ENCODE results near the gene BRMS1L.
"Not testable (repeated sequence)": the region's sequence is repeated elsewhere in the genome, so short reads cannot be mapped to it uniquely, and the experiment has no call there.

Gene BRMS1L

DNA sequence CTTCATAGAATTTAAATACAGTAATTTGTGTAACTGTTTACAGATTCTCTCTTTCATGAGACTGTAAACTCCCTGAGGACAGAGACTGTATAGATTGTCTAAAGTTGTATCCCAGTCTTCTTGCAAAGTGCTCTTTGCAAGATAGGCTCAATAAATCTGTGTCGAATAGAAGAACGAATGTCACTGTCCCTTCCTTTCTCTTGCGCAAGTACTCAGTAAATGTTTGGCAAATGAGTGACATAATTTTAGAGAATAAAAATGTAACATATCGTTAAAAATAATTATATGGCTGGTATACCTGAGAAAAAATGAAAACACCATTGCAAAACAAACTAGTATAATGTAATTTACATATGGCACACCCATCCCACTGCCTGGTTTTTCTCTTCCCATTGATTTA, 15.2 kb upstream of the BRMS1L start:
- no peaks in the 10 kb centered on the region for H3K4me1 ChIP-seq (ENCODE audit: insufficient read depth, insufficient read length)
- TF ChIP-seq ZNF274 (IDR thresholded peaks at IDR 0.05; ENCODE audit: low read depth, low read length) (no peak), YY1 (IDR thresholded peaks at IDR 0.05; ENCODE audit: insufficient read depth, insufficient read length) (no peak), SUZ12 (IDR thresholded peaks at IDR 0.05; ENCODE audit: extremely low read depth, insufficient read depth, insufficient read length) (no peak)
- H3K27me3 ChIP-seq (ENCODE audit: insufficient read depth, insufficient read length), result no peaks in the 10 kb centered on the region
- no peak overlapping the region for H3K4me3 ChIP-seq (ENCODE audit: insufficient read length, low read depth)
- H3K9ac ChIP-seq (ENCODE audit: insufficient read length, low read depth), result no peak overlapping the region
- no peaks in the 10 kb centered on the region for H3K36me3 ChIP-seq (ENCODE audit: insufficient read depth, insufficient read length, low read length)
- no peak for DNase-seq (ENCODE audit: low read depth, low spot score)
- H3K9me3 ChIP-seq (ENCODE audit: insufficient read depth, low read length), result no peaks in the 10 kb centered on the region

GRCh38 chr14:35814371-35815005, 11.7 kb upstream of the BRMS1L start:
- no peaks in the 10 kb centered on the region for H3K9me3 ChIP-seq (ENCODE audit: insufficient read depth, low read length)
- no peak overlapping the region for H3K9ac ChIP-seq (ENCODE audit: insufficient read length, low read depth)
- no peak overlapping the region for H3K4me3 ChIP-seq (ENCODE audit: insufficient read length, low read depth)
- no peaks in the 10 kb centered on the region for H3K27me3 ChIP-seq (ENCODE audit: insufficient read depth, insufficient read length)
- no peaks in the 10 kb centered on the region for H3K36me3 ChIP-seq (ENCODE audit: insufficient read depth, insufficient read length, low read length)
- TF ChIP-seq ZNF274 (IDR thresholded peaks at IDR 0.05; ENCODE audit: low read depth, low read length) (no peak), YY1 (IDR thresholded peaks at IDR 0.05; ENCODE audit: insufficient read depth, insufficient read length) (no peak), SUZ12 (IDR thresholded peaks at IDR 0.05; ENCODE audit: extremely low read depth, insufficient read depth, insufficient read length) (no peak)
- no peaks in the 10 kb centered on the region for H3K4me1 ChIP-seq (ENCODE audit: insufficient read depth, insufficient read length)
- no peak for DNase-seq (ENCODE audit: low read depth, low spot score)

DNA sequence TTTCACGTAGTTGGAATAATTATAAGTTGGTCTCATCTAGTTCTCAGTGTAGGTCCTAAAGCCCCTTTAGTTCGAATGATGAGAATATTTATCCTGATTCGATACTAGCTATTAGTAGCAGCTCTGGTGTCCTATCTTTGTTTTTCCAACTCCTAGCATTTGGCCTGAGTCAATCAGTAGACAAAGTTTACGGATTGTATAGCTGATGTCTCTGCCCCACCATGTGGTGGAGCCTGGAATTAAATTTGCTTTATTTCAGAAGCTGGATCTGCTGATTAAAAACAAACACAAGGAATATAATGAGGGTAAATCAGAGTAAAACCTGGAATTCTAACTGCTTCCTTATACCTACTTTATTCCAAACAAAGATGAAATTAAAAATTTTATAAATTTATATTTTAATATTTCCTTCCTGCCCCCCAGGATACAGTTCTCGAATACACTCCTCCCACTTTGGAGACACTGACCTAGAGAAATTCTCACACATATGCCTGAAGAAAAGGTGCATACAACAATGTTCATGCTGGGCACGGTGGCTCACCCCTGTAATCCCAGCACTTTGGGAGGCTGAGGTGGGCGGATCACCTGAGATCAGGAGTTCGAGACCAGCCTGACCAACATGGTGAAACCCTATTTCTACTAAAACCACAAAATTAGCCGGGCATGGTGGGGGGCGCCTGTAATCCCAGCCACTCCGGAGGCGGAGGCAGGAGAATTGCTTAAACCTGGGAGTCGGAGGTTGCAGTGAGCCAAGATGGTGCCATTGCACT, 7.6 kb upstream of the BRMS1L start:
- Histone ChIP-seq H3K9ac (ENCODE audit: insufficient read length, low read depth) (no peak overlapping the region), H3K4me1 (ENCODE audit: insufficient read depth, insufficient read length) (no peaks in the 10 kb centered on the region), H3K4me3 (ENCODE audit: insufficient read length, low read depth) (no peak overlapping the region), H3K27me3 (ENCODE audit: insufficient read depth, insufficient read length) (no peaks in the 10 kb centered on the region), H3K9me3 (ENCODE audit: insufficient read depth, low read length) (no peaks in the 10 kb centered on the region), H3K36me3 (ENCODE audit: insufficient read depth, insufficient read length, low read length) (no peaks in the 10 kb centered on the region)
- DNase-seq (ENCODE audit: low read depth, low spot score), result no peak
- TF ChIP-seq ZNF274 (IDR thresholded peaks at IDR 0.05; ENCODE audit: low read depth, low read length) (no peak), YY1 (IDR thresholded peaks at IDR 0.05; ENCODE audit: insufficient read depth, insufficient read length) (no peak), SUZ12 (IDR thresholded peaks at IDR 0.05; ENCODE audit: extremely low read depth, insufficient read depth, insufficient read length) (no peak)

GRCh38 chr14:35819591-35820540, 6.3 kb upstream of the BRMS1L start:
- Histone ChIP-seq H3K4me1 (ENCODE audit: insufficient read depth, insufficient read length) (no peaks in the 10 kb centered on the region), H3K9me3 (ENCODE audit: insufficient read depth, low read length) (no peaks in the 10 kb centered on the region), H3K9ac (ENCODE audit: insufficient read length, low read depth) (no peak overlapping the region), H3K27me3 (ENCODE audit: insufficient read depth, insufficient read length) (no peaks in the 10 kb centered on the region), H3K4me3 (ENCODE audit: insufficient read length, low read depth) (no peak overlapping the region), H3K36me3 (ENCODE audit: insufficient read depth, insufficient read length, low read length) (no peaks in the 10 kb centered on the region)
- TF ChIP-seq ZNF274 (IDR thresholded peaks at IDR 0.05; ENCODE audit: low read depth, low read length) (no peak), SUZ12 (IDR thresholded peaks at IDR 0.05; ENCODE audit: extremely low read depth, insufficient read depth, insufficient read length) (no peak)
- DNase-seq (ENCODE audit: low read depth, low spot score), result no peak

DNA sequence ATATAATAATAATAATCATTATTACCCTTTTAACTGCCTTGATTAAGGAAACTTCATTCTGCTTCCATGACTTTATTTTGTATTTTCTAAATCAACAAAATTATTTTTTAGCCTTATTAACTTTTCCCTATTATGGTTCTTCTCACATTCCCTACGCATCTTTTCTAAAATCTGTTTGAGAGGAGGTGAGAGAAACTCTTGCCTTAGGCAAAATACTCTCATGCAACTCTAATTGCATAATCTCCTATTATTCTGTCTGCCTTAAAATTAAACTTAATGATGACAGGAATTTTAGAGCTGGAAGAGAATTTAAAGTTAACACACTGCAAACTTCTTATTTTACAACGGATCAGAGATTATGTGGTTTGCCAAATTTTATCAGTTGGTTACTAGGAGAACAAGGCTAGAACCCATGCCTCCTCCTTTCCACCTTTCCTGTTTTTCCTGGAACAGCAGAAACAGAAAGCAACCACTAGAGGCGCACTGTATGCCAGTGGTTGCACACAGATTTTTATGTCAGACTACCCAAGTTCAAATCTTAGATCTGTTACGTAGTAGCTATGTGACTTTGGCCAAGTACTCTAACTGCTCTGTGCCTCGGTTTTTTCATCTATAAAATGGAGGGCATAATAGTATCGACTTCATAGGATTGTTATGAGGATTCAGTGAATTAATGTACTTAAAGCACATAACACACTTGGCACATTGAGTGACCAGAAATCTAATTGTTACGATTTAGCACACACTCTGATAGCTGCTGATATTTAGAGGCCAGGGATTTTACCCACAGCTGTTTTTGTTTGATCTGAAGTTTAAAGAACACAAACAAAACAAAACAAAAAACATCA, 4.3 kb upstream of the BRMS1L start:
- Histone ChIP-seq H3K36me3 (ENCODE audit: insufficient read depth, insufficient read length, low read length) (no peaks in the 10 kb centered on the region), H3K4me1 (ENCODE audit: insufficient read depth, insufficient read length) (no peaks in the 10 kb centered on the region), H3K4me3 (ENCODE audit: insufficient read length, low read depth) (no peak overlapping the region), H3K9ac (ENCODE audit: insufficient read length, low read depth) (no peak overlapping the region), H3K9me3 (ENCODE audit: insufficient read depth, low read length) (no peaks in the 10 kb centered on the region), H3K27me3 (ENCODE audit: insufficient read depth, insufficient read length) (no peaks in the 10 kb centered on the region)
- TF ChIP-seq ZNF274 (IDR thresholded peaks at IDR 0.05; ENCODE audit: low read depth, low read length), result no peak
- no peak for DNase-seq (ENCODE audit: low read depth, low spot score)

GRCh38 chr14:35822501-35822900, 3.6 kb upstream of the BRMS1L start:
- no peaks in the 10 kb centered on the region for H3K36me3 ChIP-seq (ENCODE audit: insufficient read depth, insufficient read length, low read length)
- no peak overlapping the region for H3K9ac ChIP-seq (ENCODE audit: insufficient read length, low read depth)
- no peaks in the 10 kb centered on the region for H3K9me3 ChIP-seq (ENCODE audit: insufficient read depth, low read length)
- no peak overlapping the region for H3K4me3 ChIP-seq (ENCODE audit: insufficient read length, low read depth)
- DNase-seq (ENCODE audit: low read depth, low spot score), result no peak
- no peaks in the 10 kb centered on the region for H3K4me1 ChIP-seq (ENCODE audit: insufficient read depth, insufficient read length)
- TF ChIP-seq ZNF274 (IDR thresholded peaks at IDR 0.05; ENCODE audit: low read depth, low read length), result no peak
- TF ChIP-seq YY1 (IDR thresholded peaks at IDR 0.05; ENCODE audit: insufficient read depth, insufficient read length), result no peak
- no peak for TF ChIP-seq SUZ12 (IDR thresholded peaks at IDR 0.05; ENCODE audit: extremely low read depth, insufficient read depth, insufficient read length)
- H3K27me3 ChIP-seq (ENCODE audit: insufficient read depth, insufficient read length), result no peaks in the 10 kb centered on the region

- not testable (repeated sequence) for DNase-seq (ENCODE audit: low read depth, low spot score); H3K9ac ChIP-seq (ENCODE audit: insufficient read length, low read depth); H3K9me3 ChIP-seq (ENCODE audit: insufficient read depth, low read length); H3K4me1 ChIP-seq (ENCODE audit: insufficient read depth, insufficient read length); H3K27me3 ChIP-seq (ENCODE audit: insufficient read depth, insufficient read length); H3K36me3 ChIP-seq (ENCODE audit: insufficient read depth, insufficient read length, low read length); H3K4me3 ChIP-seq (ENCODE audit: insufficient read length, low read depth)
Observed at GRCh38 chr14:35824446-35825165, 1.5 kb upstream of the BRMS1L start.

Data from NT2/D1 (cell line).